KOPT-K1 (cell line): ENCODE results near the gene PLOD2.

Source experiments
- H3K27ac ChIP-seq: fragments of 200-600 bp; sonication (generic); 2 replicates; pipeline ENCODE4 v1.5.1; 2016; ENCODE audit warnings: antibody characterized with exemption, mild to moderate bottlenecking, low read depth, low read length; ENCODE audit not compliant: poor library complexity, severe bottlenecking
- H3K36me3 ChIP-seq: fragments of 200-600 bp; sonication (generic); 2 replicates; pipeline ENCODE4 v1.5.1; 2017; ENCODE audit warnings: antibody characterized with exemption, mild to moderate bottlenecking, low read length, moderate library complexity; ENCODE audit not compliant: insufficient read depth
- H3K9me3 ChIP-seq: fragments of 200-600 bp; sonication (generic); 2 replicates; pipeline ENCODE4 v1.5.1; 2017; ENCODE audit warnings: antibody characterized with exemption, low read length, mild to moderate bottlenecking; ENCODE audit not compliant: insufficient read depth, poor library complexity, severe bottlenecking

PLOD2 gene

GRCh38 chr3:146078031-146078430, 83.0 kb downstream of the PLOD2 start:
- Histone ChIP-seq H3K27ac (no peak overlapping the region), H3K36me3 (no peaks in the 10 kb centered on the region), H3K9me3 (no peaks in the 10 kb centered on the region)

DNA sequence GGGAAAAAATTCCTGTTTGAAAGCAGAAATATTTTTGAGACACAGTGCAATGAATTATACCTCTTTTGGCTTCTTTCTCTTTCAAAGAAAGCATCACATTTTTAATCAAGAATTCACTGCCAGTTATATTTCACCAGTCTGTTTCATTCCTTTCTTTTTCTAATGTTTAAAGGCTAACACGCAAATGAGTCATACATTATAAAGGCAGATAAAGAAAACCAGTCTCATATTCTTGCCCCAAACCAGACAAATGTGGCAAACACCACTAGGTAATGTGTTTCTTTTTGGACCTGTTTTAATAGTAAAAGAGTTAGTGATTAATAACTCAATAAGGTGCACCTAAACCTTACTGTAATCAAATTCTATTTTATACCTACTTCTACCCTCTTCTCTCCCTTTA, 83.8 kb downstream of the PLOD2 start:
- Histone ChIP-seq H3K36me3 (no peaks in the 10 kb centered on the region), H3K27ac (no peak overlapping the region)

DNA sequence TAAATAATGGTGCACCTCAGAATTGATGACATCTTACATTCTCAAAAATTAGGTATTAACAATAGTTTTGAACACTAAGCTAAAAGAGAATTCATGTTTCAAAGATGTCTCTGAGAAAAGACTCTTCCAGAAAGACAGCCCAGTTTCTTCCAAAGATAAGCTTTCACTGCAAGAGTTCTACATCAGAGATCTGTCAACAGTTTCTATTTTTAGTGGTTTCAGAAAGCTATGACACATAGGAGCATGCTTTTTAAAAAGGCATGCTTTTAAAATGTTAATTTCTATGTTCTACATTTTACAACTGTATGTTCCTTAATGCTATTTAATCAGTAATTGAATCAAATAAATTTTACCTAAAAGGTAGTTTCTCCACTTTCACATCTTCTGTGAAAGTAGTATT, 88.2 kb downstream of the PLOD2 start:
- Histone ChIP-seq H3K36me3 (no peaks in the 10 kb centered on the region), H3K9me3 (no peaks in the 10 kb centered on the region), H3K27ac (no peak overlapping the region)

More for the DNA sequence above, 83.8 kb downstream of the PLOD2 start:
- H3K9me3 ChIP-seq: no peaks in the 10 kb centered on the region

DNA sequence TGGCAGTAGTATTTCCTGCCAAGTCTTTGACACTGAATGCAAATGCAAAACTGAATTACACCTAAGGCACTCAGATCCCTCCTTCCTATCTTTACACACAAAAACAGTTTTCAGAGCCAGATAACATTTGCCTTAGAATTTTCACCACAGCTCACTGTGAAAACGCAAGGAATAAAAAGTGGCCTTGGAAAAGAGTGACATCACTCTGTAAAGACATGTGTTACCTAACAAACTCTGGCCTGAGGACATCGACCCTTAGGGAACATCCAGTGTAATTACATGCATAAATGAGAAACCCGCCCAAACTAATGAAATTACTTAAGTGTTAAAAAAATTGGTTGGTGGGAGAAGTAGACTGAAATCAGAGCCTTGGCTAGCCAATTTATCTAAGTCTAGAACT, 88.9 kb downstream of the PLOD2 start:
- Histone ChIP-seq H3K9me3 (no peaks in the 10 kb centered on the region), H3K36me3 (no peaks in the 10 kb centered on the region), H3K27ac (no peak overlapping the region)

GRCh38 chr3:146071632-146072031, 89.4 kb downstream of the PLOD2 start:
- Histone ChIP-seq H3K36me3 (no peaks in the 10 kb centered on the region), H3K9me3 (no peaks in the 10 kb centered on the region), H3K27ac (no peak overlapping the region)

GRCh38 chr3:146067048-146067447, 93.9 kb downstream of the PLOD2 start:
- no peak overlapping the region for H3K27ac ChIP-seq
- no peaks in the 10 kb centered on the region for H3K36me3 ChIP-seq
- no peaks in the 10 kb centered on the region for H3K9me3 ChIP-seq

DNA sequence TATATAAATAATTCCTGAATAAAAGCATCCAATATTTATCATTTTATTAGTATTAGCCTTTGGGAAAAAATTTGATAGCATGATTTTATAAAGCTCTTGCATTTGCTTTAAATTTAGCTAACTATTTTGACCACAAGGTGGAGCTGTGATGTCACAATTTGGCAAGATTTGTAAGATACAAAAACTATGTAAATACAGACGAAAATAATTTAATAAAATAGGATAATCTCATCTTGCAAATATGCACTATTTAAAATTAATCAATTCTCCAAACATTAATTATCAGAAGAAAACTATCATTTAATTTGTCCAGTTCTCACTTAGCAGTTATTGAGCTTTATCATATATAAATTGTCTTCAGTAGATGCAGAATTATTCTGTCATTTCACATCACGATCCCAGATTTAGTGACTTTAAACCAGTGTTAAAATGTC, 95.4 kb downstream of the PLOD2 start:
- H3K27ac ChIP-seq: no peak overlapping the region
- H3K9me3 ChIP-seq: no peaks in the 10 kb centered on the region
- no peaks in the 10 kb centered on the region for H3K36me3 ChIP-seq

DNA sequence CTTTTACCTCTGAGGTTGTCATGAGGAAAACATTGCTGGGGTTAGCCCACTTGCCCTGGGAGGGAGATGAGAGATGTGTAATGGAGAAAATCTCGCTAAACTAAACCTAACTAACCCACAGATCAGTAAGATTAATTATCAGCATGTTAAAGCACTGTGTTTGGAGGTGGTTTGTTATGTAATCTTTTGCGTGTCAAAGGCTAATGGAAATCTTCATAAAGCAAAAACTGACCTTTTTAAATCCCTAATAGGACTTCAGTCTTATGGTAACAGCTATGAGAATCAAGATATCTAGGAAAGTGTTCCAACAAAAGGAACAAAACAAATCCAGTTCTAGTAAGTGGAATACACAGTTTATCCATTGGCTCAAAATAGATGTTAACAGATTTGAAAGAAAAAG, 102.7 kb downstream of the PLOD2 start:
- H3K9me3 ChIP-seq: no peaks in the 10 kb centered on the region
- no peaks in the 10 kb centered on the region for H3K36me3 ChIP-seq
- H3K27ac ChIP-seq: no peak overlapping the region

DNA sequence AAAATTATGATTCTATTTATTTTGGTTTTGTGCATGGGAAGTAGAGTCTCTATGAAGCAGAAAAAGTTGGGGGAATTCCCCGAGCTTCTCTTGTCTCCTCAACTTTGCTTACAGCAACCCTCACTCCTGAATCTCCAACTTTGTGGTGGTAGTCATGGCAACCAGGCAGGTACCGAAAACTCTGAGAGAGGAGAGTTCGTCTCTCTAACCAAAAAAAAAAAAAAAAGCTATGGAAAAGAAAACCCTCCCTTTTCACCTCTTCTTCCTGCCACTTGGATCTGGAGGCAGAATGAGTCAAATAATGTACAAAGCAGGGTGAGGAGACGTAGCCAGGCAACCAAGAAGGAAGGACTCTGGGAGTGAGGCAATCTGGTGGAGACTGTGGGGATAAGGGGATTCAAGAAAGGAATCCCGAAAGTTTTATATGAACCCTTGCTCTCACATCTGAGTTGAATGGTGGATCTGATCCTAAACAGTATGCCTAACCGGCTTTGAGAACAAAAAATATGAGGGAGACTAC, 108.1 kb downstream of the PLOD2 start:
- H3K36me3 ChIP-seq: no peaks in the 10 kb centered on the region
- H3K27ac ChIP-seq: no peak overlapping the region
- H3K9me3 ChIP-seq: no peaks in the 10 kb centered on the region

GRCh38 chr3:146052056-146052790, 108.8 kb downstream of the PLOD2 start:
- Histone ChIP-seq H3K9me3 (no peaks in the 10 kb centered on the region), H3K36me3 (no peaks in the 10 kb centered on the region), H3K27ac (no peak overlapping the region)

DNA sequence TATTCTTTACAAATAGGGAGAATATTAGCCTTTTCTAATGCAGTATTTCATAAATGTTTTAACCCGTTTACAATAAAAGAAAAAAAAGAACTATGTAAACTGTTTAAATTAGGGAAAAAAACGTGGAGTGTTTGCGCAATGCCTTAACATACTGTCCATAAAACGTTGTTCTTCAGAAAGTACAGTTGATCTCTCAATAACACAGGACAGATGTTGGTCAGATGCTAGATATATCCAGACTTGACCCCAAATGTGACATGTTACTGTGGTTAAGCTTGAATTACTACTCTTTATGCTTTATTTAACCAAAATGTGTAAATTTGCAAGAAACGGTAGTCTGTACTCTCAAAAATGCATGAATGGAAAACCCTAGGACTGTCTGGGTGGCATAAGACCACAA, 110.3 kb downstream of the PLOD2 start:
- Histone ChIP-seq H3K9me3 (no peaks in the 10 kb centered on the region), H3K36me3 (no peaks in the 10 kb centered on the region), H3K27ac (no peak overlapping the region)

DNA sequence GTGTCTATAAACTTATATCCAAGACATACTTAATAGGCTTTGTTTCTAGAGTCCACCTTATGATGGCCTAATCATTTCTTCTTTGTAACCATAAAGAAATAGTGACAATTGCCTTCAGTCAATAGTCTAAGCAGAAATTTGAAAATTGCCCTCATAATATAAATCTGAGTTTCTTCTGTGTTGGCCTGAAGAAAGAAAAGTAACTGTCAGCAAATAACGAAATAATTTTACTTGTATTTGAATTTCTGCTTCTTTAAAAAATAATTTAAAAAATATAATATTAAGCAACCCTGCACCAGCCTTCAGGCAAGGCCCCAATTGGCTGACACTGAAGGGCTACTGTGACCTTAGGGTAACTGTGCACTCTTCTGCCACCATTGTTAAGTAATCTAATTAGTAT, 113.5 kb downstream of the PLOD2 start:
- H3K27ac ChIP-seq: no peak overlapping the region
- no peaks in the 10 kb centered on the region for H3K9me3 ChIP-seq
- H3K36me3 ChIP-seq: no peaks in the 10 kb centered on the region

DNA sequence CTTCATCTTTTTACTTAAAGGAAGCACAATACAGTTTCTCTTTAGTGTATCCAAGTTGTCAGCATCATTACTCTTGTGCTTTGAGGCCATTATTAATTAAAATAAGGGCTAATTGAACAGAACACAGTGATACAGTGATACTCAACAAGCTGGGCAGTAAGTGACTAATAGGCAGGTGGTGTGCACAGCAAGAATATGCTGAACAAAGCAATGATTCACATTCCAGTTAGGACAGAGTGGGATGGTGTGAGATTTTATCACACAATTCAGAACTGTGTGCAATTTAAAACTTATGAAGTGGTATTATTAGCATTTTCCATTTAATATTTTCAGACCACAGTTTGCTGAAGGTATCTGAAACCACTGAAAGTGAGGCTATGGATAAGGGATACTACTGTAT, 116.9 kb downstream of the PLOD2 start:
- H3K9me3 ChIP-seq: no peaks in the 10 kb centered on the region
- H3K36me3 ChIP-seq: no peaks in the 10 kb centered on the region
- no peak overlapping the region for H3K27ac ChIP-seq

DNA sequence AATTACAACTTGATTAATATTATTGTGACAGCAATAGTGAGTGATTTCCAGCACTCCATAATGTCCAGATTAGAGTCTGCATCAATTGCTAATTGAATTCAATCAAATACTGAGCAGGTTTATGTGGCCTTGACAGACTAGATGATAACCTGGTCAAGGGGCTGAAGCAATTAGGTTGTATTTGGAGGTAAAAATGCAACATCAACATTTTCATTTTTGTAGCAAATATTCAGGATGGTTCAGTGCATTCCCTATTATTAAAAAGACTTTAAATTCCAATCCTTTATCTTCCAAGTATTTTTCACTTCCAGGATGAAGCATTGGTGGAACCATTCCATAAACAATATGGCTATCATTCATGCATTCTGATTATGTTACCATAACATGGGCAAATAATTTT, 120.4 kb downstream of the PLOD2 start:
- H3K27ac ChIP-seq: no peak overlapping the region
- H3K9me3 ChIP-seq: no peaks in the 10 kb centered on the region

GRCh38 chr3:146037697-146038096, 123.3 kb downstream of the PLOD2 start:
- H3K27ac ChIP-seq: no peak overlapping the region
- no peaks in the 10 kb centered on the region for H3K36me3 ChIP-seq
- no peaks in the 10 kb centered on the region for H3K9me3 ChIP-seq

More for the DNA sequence above, 120.4 kb downstream of the PLOD2 start:
- no peaks in the 10 kb centered on the region for H3K36me3 ChIP-seq

GRCh38 chr3:146036281-146036680, 124.7 kb downstream of the PLOD2 start:
- Histone ChIP-seq H3K27ac (no peak overlapping the region), H3K9me3 (no peaks in the 10 kb centered on the region), H3K36me3 (no peaks in the 10 kb centered on the region)
